Limb (tissue), 2 donors: ENCODE measurements around the gene BOK.

ENCODE experiments used
- DNase-seq, 2 donors: peaks; one replicate each; pipeline ENCODE4 v3.0.0-alpha.2; 2016; ENCODE audit errors: extremely low spot score in 2 of 2

The BOK gene

DNA sequence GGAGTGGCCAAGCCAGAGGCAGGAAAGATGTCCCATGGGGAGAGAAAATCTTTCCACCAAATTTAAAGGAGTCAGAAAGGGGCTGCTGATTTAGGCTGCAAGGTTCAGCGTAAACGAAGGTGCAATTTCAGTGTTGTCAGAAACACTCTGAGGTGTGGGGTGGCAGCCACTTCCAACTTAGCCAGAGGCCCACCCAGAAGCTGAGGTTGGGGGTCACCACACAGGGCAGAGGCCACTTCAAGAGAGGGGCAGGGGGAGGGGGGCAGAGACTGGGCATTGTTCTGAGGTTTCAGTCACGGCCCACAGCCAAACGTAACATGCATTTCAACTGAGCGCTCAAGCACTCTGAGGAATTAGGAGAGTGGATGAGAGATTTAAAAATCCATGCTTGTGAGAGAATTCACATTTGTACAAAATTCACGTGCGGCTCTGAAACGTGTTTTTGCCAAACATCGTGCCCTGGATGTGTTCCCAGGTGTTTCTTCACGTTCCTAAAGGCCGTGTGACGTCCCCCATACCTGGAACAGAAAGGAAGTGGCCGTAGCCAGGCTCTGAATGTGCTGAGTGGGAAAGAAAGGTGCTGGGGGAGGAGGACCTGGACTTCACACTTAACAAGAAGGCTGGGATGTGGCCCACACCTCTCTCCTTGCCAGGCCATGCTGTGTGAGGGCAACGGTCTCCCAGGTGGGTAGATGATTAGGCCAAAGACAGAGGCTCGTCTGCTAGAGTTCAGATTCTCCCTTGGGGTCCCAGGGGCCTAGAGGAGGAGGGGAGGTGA lies 19.5 kb upstream of the BOK start:
- DNase-seq = no peak

- no peak for DNase-seq
Measured at GRCh38 chr2:241539616-241540374, 18.8 kb upstream of the BOK start.

GRCh38 chr2:241540401-241540770 lies 18.2 kb upstream of the BOK start:
- no peak for DNase-seq

- peak in 1 of 2 donors; percentile 79 for DNase-seq
Measured at GRCh38 chr2:241540771-241541561, 17.6 kb upstream of the BOK start.

DNA sequence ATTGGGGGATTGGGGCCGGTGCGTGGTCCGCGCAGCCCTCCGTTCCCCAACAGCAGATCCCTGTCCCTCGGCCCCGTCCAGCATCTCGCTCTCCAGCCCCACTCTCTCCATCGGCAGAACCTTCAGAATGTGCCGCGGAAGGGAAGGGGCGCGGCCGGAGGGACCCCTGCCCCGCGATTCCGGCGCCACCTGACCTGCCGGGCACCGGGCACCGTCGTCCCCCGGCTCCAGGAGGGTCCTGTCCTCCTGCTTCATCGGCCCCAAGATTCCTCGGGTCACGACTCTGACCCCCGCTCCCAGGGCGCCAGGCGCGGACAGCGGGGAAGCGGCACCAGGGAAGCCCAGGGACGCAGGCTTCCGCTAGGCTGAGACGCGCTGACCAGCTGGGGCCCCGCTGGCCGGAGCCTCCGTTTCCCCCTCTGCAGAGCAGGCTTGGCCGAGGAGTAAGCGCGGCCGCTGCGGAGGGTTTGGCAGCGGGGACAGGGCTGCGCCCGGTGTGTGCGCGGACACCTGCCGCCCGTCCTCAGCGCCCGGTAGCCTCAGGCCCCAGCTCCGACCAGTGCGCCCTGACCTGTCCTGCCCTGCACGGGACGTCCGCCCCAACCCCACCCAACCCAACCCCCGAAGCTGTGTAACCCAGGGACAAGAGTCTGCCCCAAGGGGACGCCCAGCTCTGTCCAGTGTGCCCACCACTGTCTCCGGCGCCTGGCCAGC lies 16.8 kb upstream of the BOK start:
- no peak for DNase-seq

- DNase-seq = no peak
Measured at GRCh38 chr2:241542278-241542605, 16.3 kb upstream of the BOK start.

DNA sequence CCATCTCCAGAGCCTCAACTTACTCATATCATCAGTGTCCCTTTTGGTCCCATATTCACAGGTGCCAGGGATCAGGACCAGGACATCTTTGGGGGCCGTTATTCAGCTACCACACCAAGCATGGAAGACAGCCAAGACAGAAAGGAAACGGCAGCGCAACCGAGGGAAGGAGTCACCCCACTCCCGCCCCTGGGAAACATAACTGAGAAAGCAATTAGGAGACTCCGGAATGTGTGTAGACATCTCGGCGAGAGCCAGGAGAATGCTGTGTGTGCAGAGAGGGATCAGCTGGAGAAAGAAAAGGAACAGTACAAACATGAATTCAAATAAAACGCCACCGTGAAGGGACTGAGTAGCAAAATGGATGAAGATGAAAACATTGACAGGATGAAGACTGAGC lies 13.4 kb upstream of the BOK start:
- DNase-seq = no peak

DNA sequence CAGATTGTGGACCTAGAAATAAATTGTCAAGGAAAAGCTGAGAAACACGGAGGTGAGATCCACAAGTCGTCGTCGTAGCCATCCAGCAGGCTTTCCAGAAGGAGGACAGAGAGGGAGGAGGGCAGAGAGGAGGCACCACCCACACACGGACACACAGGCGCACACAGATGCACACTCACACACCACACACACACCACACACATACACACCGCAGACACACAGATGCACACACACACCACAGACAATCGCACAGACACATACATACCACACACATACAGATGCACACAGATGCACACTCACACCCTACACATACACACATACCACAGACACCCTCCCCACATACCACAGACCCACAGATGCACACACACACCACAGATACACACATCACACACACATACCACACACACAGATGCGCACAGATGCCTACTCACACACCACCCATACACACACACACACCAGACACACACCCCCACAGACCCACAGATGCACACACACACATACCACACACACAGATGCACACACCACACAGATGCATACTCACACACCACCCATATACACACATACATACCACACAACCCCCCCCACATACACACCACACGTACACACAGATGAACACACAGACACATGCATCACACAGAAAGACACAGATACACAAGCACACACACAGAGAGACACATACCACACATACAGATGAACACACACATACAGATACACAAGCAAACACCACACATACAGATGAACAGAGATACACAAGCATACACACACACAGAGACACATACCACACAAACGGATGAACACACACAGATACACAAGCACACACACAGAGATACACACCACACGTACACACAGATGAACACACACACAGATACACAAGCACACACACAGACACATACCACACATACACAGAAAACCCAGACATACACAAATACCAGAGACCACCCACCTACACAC lies 12.7 kb upstream of the BOK start:
- DNase-seq = no peak

DNA sequence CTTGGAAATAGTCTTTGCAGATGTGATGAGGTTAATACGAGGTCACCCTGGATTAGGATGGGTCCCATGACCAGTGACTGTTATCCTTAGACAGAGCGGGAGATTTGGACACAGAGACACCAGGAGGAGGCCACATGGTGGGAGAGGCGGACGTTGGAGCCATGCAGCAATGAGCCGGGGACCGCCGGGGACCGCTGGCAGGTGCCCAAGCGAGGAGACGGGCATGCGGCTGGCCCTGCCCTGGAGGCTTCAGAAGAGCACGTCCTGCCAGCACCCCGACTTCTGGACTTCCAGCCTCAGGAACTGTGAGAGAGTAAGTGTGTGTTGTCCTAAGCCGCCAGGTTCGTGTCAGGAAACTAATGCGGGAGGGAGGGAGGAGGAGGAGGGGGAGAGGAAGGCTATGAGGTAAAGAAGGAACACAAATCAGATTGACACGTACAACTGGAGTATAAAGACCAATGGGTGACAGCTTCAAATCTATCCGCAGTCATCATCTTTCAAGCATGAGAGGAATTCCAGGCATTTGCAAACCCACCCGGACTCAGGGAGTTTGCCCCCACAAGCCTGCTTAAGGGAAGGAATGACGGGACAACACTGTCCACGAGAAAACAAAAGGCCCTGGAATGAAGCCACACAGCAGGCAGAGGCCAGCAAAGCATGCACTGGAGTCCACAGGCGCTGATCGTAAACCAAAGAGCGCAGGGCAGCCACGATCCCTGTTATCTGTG lies 11.6 kb upstream of the BOK start:
- DNase-seq = peak in 1 of 2 donors; percentile 76

- no peak for DNase-seq
Measured at GRCh38 chr2:241547781-241548450, 10.6 kb upstream of the BOK start.

- DNase-seq = no peak
Measured at GRCh38 chr2:241548451-241548835, 10.1 kb upstream of the BOK start.

DNA sequence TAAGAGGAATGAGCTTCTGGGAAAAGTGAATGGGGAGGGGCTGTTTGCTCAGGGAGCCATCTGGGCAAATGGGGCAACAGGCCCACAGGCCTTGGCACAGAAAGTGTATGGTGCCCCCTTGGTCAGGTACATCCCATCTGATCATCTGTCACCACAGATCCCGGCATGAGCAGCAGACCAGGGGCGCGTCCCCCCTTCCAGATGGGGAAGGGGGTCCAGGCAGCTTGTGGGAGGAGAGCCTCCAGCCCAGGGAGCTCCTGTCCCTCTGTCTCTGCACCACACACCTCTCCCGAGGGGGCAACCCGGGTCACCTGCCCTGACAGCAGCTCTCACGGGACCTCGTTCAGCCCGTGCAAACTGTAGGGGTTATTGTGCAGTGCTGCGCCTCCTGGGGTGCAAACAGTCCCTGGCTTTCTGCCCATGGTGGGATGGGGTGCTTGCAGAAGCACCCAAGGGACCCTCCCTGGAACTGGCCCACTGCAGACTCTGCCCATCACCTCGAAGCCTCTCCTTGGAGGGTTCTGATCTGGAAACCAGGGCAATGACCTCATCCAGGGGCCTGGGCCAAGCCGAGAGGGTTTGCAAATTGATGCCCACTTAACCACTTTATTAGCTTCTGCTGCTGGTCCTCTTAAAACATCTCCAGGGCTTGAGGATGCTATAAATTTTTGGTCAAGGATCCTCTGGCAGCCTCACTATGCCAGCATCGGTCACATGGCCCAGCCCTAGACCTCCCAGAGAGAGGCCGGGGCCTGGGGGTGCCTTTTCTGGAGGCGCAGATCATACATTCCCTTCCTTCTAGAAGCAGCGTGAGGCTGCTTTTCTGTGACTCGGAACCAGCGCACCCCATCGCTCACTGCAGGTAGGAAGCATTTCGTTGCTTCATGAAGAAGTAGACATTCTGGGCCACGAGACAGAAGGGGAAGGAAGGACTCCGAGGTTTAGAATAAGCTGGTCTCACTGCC lies 7.6 kb upstream of the BOK start:
- DNase-seq = no peak

DNA sequence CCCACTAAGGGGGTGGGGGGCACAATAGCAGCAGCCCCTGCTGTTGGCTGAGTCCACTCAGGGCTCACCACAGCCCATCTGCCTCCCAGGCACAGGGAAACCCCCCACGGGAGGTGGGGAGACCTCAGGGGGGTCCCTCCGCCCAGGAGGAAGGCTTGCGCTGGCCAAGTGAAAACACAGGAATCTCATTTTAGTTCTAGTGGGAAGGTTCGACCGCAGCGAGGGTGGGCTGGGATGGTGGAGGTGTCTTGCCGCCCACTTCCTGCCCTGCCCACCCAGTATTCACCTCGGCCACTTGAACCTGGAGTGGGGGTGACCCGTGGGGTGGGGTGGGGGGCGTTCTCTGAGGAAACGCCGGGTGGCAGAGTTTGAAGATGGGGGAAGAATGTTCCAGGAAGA lies 6.9 kb upstream of the BOK start:
- DNase-seq = no peak

GRCh38 chr2:241551998-241552737 lies 6.4 kb upstream of the BOK start:
- no peak for DNase-seq

DNA sequence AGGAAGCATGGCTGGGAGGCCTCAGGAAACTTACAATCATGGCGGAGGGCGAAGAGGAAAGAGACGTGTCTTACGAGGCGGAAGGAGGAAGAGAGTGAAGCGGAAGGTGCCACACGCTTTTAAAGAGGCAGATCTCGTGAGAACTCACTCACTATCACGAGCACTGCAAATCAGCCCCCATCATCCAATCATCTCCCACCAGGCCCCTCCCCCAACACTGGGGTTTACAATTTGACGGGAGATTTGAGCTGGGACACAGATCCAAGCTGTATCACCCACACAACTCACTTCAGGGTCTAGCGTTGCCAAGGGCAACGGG lies 5.1 kb upstream of the BOK start:
- DNase-seq = no peak

GRCh38 chr2:241553981-241554380 lies 4.6 kb upstream of the BOK start:
- DNase-seq = no peak

- no peak for DNase-seq
Measured at GRCh38 chr2:241554610-241555322, 3.8 kb upstream of the BOK start.
